Upper lobe of left lung (tissue), 6 donors: ENCODE measurements around the gene LRIT2. TPM values are rescaled to one million over a fixed set of nuclear protein-coding genes. Genes with fewer than 3 reads are reported as not detected.

ENCODE experiments used
- ATAC-seq, 2 donors: fragments of 200-7000 bp; cut with Tn5 transposase; one replicate each; pipeline ENCODE4 v1.9.1; 2022; ENCODE audit warnings: mild to moderate bottlenecking in 2 of 2, moderate library complexity in 2 of 2; ENCODE audit not compliant: low FRiP score in 2 of 2
- DNase-seq, 2 donors: peaks; one replicate each; pipeline ENCODE4 v3.0.0-alpha.2; 2019 to 2020
- H3K27ac ChIP-seq, 4 donors: fragments of 200-600 bp; sonication (generic); one replicate each; pipeline ENCODE4 v1.5.1; 2016 to 2019
- H3K27me3 ChIP-seq, 4 donors: fragments of 200-600 bp; sonication (generic); one replicate each; pipeline ENCODE4 v1.5.1; 2017 to 2019
- H3K36me3 ChIP-seq, 4 donors: fragments of 200-600 bp; sonication (generic); one replicate each; pipeline ENCODE4 v1.5.1; 2016 to 2019
- H3K4me1 ChIP-seq, 4 donors: fragments of 200-600 bp; sonication (generic); one replicate each; pipeline ENCODE4 v1.5.1; 2018 to 2019
- H3K4me3 ChIP-seq, 4 donors: fragments of 200-600 bp; sonication (generic); one replicate each; pipeline ENCODE4 v1.5.1; 2017 to 2019; ENCODE audit warnings: mild to moderate bottlenecking in 2 of 4, moderate library complexity in 1 of 4
- H3K9me3 ChIP-seq, 4 donors: fragments of 200-600 bp; sonication (generic); one replicate each; pipeline ENCODE4 v1.5.1; 2018 to 2019
- CTCF ChIP-seq, 6 experiments: fragments of 450-650 bp in 4 of 6; fragments of 200-600 bp in 2 of 6; sonication (generic) in 2 of 6; IDR thresholded peaks; one replicate each; pipeline ENCODE4 v1.5.1; 2016 to 2019; ENCODE audit warnings: antibody characterized with exemption in 6 of 6
- EP300 ChIP-seq, 4 donors: sonication (generic); formaldehyde crosslinking; IDR thresholded peaks; one replicate each; pipeline ENCODE4 v1.5.1; 2017; ENCODE audit warnings: antibody characterized with exemption in 4 of 4, control low read depth in 2 of 4
- POLR2A ChIP-seq, 4 donors: fragments of 450-650 bp; IDR thresholded peaks; one replicate each; pipeline ENCODE4 v1.5.1; 2016 to 2017; ENCODE audit warnings: antibody characterized with exemption in 4 of 4, mild to moderate bottlenecking in 2 of 4
- POLR2AphosphoS5 ChIP-seq, 2 donors: sonication (generic); formaldehyde crosslinking; IDR thresholded peaks; one replicate each; pipeline ENCODE4 v1.5.1; 2017; ENCODE audit warnings: antibody characterized with exemption in 2 of 2
- WGBS, 2 donors: methylation state at CpG; one replicate each; pipeline ENCODE4 v1.1.5; 2017 to 2018; 5-methylcytosine and 5-hydroxymethylcytosine counted together
- total RNA-seq, 6 donors: library from RNA; depleted of rRNA in 4 of 6; stranded (reverse); fragments of >200 nt in 4 of 6; gene quantifications; one replicate each; pipeline versions ENCODE4 v1.1.0 to v1.2.1, GENCODE V29; 2016 to 2021
- donor health status: DM: no; HTN: no; CAD: no; lungs with moderate emphysema.
- donor health status: DM: no; HTN: yes; CAD: no; lungs with severe emphysema.

The LRIT2 gene
- total RNA-seq, 6 donors from 2014 or later = not detected

- no peak for ATAC-seq
- H3K27ac ChIP-seq = no peak overlapping the region
These were observed 42.3 kb upstream of the LRIT2 start for GRCh38 chr10:84267503-84268126.

GRCh38 chr10:84265418-84265817, 40.1 kb upstream of the LRIT2 start:
- Histone ChIP-seq H3K9me3 (no peaks in the 10 kb centered on the region), H3K27me3 (no peaks in the 10 kb centered on the region), H3K4me3 (no peak overlapping the region), H3K4me1 (peaks cover 0 to 8% (median 5%) of the 10 kb centered on the region in 4 donors), H3K27ac (no peak overlapping the region), H3K36me3 (no peaks in the 10 kb centered on the region)
- 70 to 79% methylated on average over 4 of the region's 4 CpGs for WGBS, 2 donors
- ATAC-seq (no peak), DNase-seq (no peak)
- TF ChIP-seq POLR2AphosphoS5 (IDR thresholded peaks at IDR 0.05) (no peak), CTCF (IDR thresholded peaks at IDR 0.05) (no peak), EP300 (IDR thresholded peaks at IDR 0.05) (no peak), POLR2A (IDR thresholded peaks at IDR 0.05) (no peak)

More at GRCh38 chr10:84267503-84268126, 42.3 kb upstream of the LRIT2 start:
- peak in 1 of 2 donors; percentile 59 for DNase-seq
- Histone ChIP-seq H3K4me1 (peaks cover 0 to 8% (median 7%) of the 10 kb centered on the region in 4 donors), H3K9me3 (no peaks in the 10 kb centered on the region), H3K36me3 (no peaks in the 10 kb centered on the region), H3K4me3 (no peak overlapping the region), H3K27me3 (no peaks in the 10 kb centered on the region)
- TF ChIP-seq EP300 (IDR thresholded peaks at IDR 0.05) (no peak), POLR2A (IDR thresholded peaks at IDR 0.05) (no peak), POLR2AphosphoS5 (IDR thresholded peaks at IDR 0.05) (no peak), CTCF (IDR thresholded peaks at IDR 0.05) (peak; percentile 45 to 57 (median 54))
- WGBS, 2 donors = 44 to 46% methylated on average over 5 to 7 of the region's 7 CpGs

- ATAC-seq = peak; percentile 88 to 90
- DNase-seq = peak in 1 of 2 donors; percentile 69
- TF ChIP-seq CTCF (IDR thresholded peaks at IDR 0.05) (peak; percentile 84 to 92 (median 89)), EP300 (IDR thresholded peaks at IDR 0.05) (no peak), POLR2AphosphoS5 (IDR thresholded peaks at IDR 0.05) (no peak)
- H3K4me3 ChIP-seq = no peak overlapping the region
- no peaks in the 10 kb centered on the region for H3K9me3 ChIP-seq
- peaks cover 0 to 8% (median 4%) of the 10 kb centered on the region in 4 donors for H3K4me1 ChIP-seq
- no peaks in the 10 kb centered on the region for H3K27me3 ChIP-seq
- no peak overlapping the region for H3K27ac ChIP-seq
- no peaks in the 10 kb centered on the region for H3K36me3 ChIP-seq
- 1 to 2% methylated on average over 11 of the region's 11 CpGs for WGBS, 2 donors
These were observed 39.3 kb upstream of the LRIT2 start for GRCh38 chr10:84264611-84265141.

- no peak for TF ChIP-seq POLR2AphosphoS5 (IDR thresholded peaks at IDR 0.05)
- TF ChIP-seq POLR2A (IDR thresholded peaks at IDR 0.05) = no peak
- no peak for TF ChIP-seq EP300 (IDR thresholded peaks at IDR 0.05)
- TF ChIP-seq CTCF (IDR thresholded peaks at IDR 0.05) = no peak
- WGBS, 2 donors = 90 to 95% methylated on average over 5 of the region's 5 CpGs
- peaks cover 0 to 8% (median 4%) of the 10 kb centered on the region in 4 donors for H3K4me1 ChIP-seq
- no peaks in the 10 kb centered on the region for H3K36me3 ChIP-seq
- no peak overlapping the region for H3K27ac ChIP-seq
- no peak for ATAC-seq
- no peak for DNase-seq
- no peaks in the 10 kb centered on the region for H3K9me3 ChIP-seq
- no peak overlapping the region for H3K4me3 ChIP-seq
- H3K27me3 ChIP-seq = no peaks in the 10 kb centered on the region
These were observed 38.4 kb upstream of the LRIT2 start for GRCh38 chr10:84263716-84264115.
